Activated T-cell treated with anti-CD3 and anti-CD28 coated beads, Interleukin-2, amount 50 U/mL, for 1 hour (primary cell): ENCODE data around the gene NUP210L.
"Not testable (repeated sequence)": the region's sequence is repeated elsewhere in the genome, so short reads cannot be mapped to it uniquely, and the experiment has no call there.

Experiments used
- DNase-seq: peaks from one replicate; pipeline ENCODE4 v3.0.0-alpha.2; 2020

NUP210L gene

GRCh38 chr1:153990468-153991150 is 164.3 kb downstream of the NUP210L start, which contains the start of gene RPS27:
RPS27 (plus strand) TSS chr1:153990762; CDS start chr1:153990797, 35 bp downstream.
- DNase-seq: peak; percentile 86

DNA sequence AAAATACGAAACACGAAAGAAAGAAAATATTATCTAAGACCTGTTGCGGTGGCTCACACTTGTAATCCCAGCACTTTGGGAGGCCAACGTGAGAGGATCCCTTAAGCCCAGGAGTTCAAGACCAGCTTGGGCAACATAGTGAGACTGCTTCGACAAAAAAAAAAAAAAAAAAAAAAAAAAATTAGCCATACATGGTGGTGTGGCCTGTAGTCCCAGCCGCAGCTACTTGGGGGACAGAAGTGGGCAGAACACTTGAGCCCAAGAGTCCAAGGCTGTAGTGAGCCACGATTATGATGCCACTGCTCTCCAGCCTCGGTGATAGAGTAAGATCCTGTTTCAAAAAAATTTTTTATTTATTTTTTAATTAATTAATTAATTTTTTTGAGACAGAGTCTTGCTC is 167.3 kb downstream of the NUP210L start:
- DNase-seq: no peak

GRCh38 chr1:153985941-153986761 is 168.7 kb downstream of the NUP210L start, which contains the start of gene RAB13:
RAB13 (minus strand) TSS chr1:153986339; CDS start chr1:153986236, 103 bp downstream.
- no peak for DNase-seq

DNA sequence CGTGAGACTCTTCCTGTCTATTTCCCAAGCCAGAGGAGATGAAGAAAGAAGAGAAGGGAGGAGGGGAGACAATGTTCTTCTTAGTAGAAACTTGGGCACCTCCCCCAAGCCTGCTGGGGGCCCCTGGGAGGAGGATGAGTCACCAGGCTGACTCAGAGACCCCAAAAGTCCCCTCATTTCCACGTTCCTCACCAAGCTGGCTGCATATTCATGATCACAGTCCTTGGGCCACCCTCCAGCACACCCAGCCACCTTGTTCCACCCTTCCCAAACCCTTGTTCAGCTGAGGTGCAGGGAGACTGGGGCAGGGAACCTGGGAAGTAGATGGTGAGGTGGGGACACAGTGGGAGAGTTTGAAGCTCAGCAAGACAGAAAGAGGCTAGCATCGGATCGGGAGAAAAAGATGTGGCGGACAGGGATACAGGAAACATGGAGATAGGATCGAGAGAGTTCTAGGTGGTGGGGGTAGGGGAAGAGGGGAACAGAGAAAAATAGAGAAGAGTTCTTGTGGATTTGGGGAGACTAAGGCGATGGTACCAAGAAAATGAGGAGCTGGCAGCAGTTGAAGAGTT is 169.4 kb downstream of the NUP210L start:
- DNase-seq: peak; percentile 38

DNA sequence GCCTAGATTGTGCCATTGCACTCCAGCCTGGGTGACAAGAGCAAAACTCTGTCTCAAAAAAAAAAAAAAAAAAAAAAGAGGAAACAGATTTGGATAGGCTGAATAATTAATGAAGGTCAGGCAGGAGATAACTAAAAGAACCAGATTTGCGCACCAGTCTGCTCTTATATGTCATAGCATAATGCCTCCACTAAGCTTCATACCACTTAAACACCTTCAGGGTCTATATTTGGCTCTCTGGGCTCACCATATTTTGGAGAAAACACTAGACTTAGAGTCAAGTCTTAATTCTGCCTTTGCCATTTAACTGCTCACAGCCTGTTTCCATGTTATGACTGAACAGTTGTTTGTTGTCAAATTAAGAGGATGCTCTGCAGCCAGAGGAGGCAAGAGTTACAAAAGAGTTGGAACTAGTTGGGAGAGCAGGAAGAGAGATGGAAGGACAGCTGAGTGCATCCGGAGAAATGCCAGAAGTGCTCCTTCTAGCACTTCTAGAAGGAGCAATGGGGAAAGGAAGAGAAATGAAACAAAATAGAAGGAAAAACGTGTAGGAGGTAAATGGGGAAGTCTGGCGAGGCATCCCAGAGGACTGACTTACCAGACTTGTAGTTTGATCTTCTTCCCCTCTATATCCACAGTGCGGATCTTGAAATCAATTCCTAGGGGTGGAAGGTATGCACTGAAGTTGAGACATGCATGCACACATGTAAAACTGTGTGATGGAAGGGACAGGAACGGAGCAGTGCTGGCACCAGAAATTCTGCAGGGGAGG is 170.6 kb downstream of the NUP210L start:
- no peak for DNase-seq

GRCh38 chr1:153981735-153982134 is 173.1 kb downstream of the NUP210L start:
- DNase-seq: not testable (repeated sequence)

DNA sequence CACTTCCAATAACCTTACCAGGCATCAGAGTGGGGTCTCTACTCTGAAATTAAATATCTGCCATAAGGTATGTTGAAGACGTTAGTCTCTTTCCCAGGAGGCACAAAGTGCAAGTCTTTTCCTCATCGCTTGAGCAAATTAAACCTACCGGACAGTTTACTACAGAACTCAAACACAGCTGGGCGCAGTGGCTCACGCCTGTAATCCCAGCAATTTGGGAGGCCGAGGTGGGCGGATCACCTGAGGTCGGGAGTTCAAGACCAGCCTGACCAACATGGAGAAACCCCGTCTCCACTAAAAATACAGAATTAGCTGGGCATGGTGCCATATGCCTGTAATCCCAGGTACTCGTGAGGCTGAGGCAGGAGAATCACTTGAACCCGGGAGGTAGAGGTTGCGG is 175.8 kb downstream of the NUP210L start:
- not testable (repeated sequence) for DNase-seq

GRCh38 chr1:153978274-153978909 is 176.5 kb downstream of the NUP210L start:
- DNase-seq: no peak

DNA sequence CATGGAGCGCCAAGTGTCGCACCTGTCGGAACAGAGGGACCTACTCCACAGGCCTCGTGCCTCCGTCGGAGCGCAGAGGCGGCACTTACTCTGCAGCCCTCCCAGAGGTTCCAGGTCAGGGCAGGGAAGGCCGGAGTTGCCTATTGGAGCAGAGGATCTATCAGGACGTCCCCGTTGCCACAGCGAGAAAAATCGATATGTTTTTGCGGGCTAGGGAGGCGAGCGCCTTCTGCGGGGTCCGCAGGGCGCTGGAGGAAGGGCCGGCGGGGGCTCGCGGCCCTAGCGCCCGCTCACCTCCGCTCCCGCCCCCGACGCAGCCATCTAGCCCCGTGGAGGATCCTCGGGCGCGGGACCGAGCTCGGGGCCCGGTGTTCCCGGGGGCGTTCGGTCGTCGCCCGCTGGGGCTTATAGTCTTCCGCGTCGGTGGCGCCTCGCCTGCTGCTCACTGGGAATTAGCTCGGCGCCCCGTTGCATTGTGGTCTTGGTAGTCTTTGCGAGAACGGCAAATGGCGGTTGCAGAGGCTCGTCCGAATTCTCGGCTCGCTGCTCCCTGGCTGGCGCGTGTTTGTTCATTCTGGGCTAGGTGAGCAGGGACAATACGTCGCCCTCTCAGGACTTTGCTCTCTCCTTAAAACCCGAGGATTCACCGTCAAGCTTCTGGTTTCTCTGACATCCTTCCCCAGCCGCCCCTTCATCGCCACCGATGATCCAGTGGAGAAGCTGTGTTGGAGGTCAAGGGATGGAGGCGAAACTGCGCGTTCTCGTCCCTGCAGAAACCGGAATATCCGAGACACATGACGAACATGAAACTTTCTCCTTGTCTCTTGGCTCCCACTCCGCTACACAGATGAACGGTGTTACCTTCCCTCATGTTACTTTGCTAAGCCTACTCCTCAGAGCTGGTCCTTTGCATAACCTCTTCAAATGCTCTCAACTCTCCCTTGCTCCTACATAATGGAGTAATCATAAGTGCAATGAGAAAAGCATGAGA is 177.3 kb downstream of the NUP210L start, which contains the start of gene JTB:
Gene JTB, minus strand, starts transcription at position 425 of the 991 bp plus-strand sequence. Its CDS starts 422 bp downstream, at position 3.
- peak; percentile 81 for DNase-seq

DNA sequence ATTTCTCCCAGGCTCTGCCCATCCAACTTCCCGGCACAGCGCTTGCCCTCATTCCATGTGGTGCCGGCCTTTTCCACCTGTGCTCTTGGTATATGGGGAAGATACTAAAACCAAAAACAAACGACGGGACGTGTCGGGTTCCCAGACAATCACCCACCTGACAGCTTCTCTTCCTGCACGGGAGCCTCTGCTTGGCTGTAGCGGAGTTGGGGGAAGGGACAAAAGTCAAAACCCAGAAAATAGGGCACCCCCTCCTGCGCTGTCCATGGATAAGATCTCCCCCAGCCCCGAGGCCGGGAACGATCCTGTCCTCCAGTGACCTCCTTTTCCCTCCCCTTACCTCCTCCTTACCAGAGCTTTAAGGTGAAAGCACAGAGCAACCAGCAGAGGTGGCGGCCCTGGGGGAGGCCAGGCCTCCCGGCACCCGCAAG is 178.0 kb downstream of the NUP210L start:
- no peak for DNase-seq

DNA sequence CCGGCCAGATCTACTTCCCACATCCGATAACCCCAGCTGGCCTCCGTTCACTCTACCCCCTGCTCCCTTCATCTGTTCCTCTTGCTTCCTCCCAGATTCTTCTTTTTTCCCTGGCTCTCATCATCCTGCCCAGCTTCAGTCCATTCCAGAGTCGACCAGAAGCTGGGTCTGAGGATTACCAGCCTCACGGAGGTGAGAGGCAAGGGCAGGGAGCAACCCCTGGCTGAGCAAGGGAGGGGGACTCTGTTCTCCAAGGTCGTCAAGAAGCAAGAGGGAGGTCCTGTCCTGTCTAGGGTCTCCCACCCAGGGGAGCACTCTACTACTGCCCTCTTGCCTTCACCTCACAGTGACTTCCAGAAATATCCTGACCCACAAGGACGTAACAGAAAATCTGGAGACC is 181.3 kb downstream of the NUP210L start:
- no peak for DNase-seq

GRCh38 chr1:153973071-153973470 is 181.8 kb downstream of the NUP210L start:
- no peak for DNase-seq

- no peak for DNase-seq
These were observed 184.5 kb downstream of the NUP210L start for GRCh38 chr1:153970346-153970745.

DNA sequence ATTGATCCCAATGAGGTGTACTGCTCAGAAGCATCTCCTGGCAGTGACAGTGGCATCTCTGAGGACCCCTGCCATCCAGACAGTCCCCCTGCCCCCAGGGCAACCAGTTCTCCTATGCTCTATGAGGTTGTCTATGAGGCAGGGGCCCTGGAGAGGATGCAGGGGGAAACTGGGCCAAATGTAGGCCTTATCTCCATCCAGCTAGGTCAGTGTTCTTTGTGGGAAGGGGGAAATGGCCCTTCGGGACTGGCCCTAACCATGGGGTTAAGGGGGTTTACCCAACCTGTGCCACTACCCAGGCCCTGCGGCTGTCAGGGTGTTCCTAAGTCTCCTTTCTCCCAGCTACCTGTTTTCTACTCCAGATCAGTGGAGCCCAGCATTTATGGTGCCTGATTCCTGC is 185.9 kb downstream of the NUP210L start:
- DNase-seq: no peak

GRCh38 chr1:153968408-153968807 is 186.5 kb downstream of the NUP210L start:
- no peak for DNase-seq

DNA sequence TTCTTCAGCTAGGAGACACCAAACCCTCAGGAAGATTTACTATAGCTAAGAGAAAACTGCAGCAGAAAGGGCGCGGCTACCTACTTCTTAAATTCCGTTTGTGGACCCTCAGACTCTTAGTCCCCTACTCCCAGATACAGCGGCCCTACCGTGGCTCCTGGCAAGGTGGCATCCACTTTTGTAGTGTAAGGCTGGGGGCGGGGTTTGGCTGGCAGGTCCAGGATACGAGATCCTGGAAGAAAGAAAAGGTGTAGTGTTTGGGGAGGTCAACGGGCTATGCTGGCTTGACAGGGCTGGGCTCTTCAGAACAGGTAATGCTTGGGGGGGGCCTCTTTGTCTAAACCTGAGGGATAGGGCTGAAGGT is 186.9 kb downstream of the NUP210L start:
- no peak for DNase-seq

GRCh38 chr1:153967107-153967999 is 187.5 kb downstream of the NUP210L start, which contains the start of gene CREB3L4:
CREB3L4 (plus strand) TSS chr1:153967902; CDS start chr1:153968526, 624 bp downstream.
- DNase-seq: peak; percentile 77

DNA sequence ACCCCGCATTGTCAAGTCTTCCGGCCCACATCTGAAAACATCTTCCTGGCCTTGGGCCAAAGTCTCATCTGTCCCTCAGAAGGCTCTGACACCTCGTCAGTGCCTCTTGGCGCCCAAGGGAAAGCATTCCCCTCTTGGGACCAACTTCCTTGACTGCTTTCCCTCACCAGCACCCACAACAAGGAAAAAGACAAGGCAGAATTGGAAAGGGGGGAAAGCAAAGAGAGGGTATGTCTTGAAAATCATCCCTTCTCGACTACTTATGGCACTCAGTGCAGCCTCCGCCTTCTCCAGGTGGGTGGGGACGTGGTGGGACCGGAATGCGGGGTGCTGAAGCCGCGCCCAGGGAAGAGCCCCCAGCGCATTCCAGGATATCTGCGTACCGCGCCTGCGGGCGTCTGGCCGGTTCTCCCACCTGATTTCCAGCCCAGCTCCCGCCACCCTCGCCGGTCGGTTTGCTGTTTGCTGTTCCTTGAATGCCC is 191.0 kb downstream of the NUP210L start:
- DNase-seq: no peak

GRCh38 chr1:153963030-153963849 is 191.6 kb downstream of the NUP210L start, which contains the start of gene SLC39A1:
SLC39A1 (minus strand) TSS chr1:153963537; CDS start chr1:153962715, 822 bp downstream.
- DNase-seq: peak; percentile 94
